BJ (cell line): ENCODE results near the gene RRP9. TPM values are rescaled to one million over a fixed set of nuclear protein-coding genes. Genes with fewer than 3 reads are reported as not detected.

Experiments used
- CTCF ChIA-PET: fragments of 350-600 bp; formaldehyde crosslinking; extraction: SDS; loops from one replicate; lab custom pipeline; 2021; ENCODE audit warnings: antibody characterized with exemption, inconsistent platforms; lab: Yijun Ruan, JAX
- POLR2A ChIA-PET: fragments of 300-600 bp; sonication (Branson Sonifier 250); formaldehyde crosslinking; extraction: SDS; loops from one replicate; lab custom pipeline; 2021; ENCODE audit warnings: antibody characterized with exemption; lab: Charles Lee
- DNase-seq: peaks from one replicate; pipeline ENCODE4 v3.0.0-alpha.2; 2011; ENCODE audit warnings: low read depth
- H3K27me3 ChIP-seq: 2 replicates; pipeline ENCODE4 v1.6.0; 2011; ENCODE audit warnings: low read length; ENCODE audit not compliant: control insufficient read depth, insufficient read depth
- H3K36me3 ChIP-seq: 2 replicates; pipeline ENCODE4 v1.5.1; 2011; ENCODE audit warnings: low read length; ENCODE audit not compliant: control insufficient read depth, insufficient read depth
- H3K4me3 ChIP-seq: 2 replicates; pipeline ENCODE4 v1.5.1; 2011; ENCODE audit warnings: low read depth, mild to moderate bottlenecking, control low read depth, low read length
- polyA plus RNA-seq: library from polyadenylated mRNA; depleted of rRNA; stranded (reverse); fragments of >200 nt; gene quantifications from 2 replicates; pipeline ENCODE4 v1.2.3, GENCODE V29; 2011
- TF ChIP-seq, protein P1 (sequence below): IDR thresholded peaks from 2 replicates; pipeline ENCODE4 v1.5.1; 2011; ENCODE audit warnings: low read depth, mild to moderate bottlenecking, control low read depth, inconsistent platforms, low read length, moderate library complexity; ENCODE audit not compliant: insufficient read depth

The RRP9 gene
- polyA plus RNA-seq, 1 experiment = 23.4 TPM

DNA sequence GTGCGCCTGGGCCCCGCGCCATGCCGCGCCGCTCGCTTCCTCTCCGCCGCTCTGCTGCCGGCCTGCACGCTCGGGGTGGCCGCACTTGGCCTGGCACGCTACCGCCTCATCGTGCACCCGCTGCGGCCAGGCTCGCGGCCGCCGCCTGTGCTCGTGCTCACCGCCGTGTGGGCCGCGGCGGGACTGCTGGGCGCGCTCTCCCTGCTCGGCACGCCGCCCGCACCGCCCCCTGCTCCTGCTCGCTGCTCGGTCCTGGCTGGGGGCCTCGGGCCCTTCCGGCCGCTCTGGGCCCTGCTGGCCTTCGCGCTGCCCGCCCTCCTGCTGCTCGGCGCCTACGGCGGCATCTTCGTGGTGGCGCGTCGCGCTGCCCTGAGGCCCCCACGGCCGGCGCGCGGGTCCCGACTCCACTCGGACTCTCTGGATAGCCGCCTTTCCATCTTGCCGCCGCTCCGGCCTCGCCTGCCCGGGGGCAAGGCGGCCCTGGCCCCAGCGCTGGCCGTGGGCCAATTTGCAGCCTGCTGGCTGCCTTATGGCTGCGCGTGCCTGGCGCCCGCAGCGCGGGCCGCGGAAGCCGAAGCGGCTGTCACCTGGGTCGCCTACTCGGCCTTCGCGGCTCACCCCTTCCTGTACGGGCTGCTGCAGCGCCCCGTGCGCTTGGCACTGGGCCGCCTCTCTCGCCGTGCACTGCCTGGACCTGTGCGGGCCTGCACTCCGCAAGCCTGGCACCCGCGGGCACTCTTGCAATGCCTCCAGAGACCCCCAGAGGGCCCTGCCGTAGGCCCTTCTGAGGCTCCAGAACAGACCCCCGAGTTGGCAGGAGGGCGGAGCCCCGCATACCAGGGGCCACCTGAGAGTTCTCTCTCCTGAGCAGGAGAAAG is 14.4 kb upstream of the RRP9 start:
- TF ChIP-seq, protein P1, sequence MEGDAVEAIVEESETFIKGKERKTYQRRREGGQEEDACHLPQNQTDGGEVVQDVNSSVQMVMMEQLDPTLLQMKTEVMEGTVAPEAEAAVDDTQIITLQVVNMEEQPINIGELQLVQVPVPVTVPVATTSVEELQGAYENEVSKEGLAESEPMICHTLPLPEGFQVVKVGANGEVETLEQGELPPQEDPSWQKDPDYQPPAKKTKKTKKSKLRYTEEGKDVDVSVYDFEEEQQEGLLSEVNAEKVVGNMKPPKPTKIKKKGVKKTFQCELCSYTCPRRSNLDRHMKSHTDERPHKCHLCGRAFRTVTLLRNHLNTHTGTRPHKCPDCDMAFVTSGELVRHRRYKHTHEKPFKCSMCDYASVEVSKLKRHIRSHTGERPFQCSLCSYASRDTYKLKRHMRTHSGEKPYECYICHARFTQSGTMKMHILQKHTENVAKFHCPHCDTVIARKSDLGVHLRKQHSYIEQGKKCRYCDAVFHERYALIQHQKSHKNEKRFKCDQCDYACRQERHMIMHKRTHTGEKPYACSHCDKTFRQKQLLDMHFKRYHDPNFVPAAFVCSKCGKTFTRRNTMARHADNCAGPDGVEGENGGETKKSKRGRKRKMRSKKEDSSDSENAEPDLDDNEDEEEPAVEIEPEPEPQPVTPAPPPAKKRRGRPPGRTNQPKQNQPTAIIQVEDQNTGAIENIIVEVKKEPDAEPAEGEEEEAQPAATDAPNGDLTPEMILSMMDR = peak; percentile 53
- Histone ChIP-seq H3K27me3 (no peaks in the 10 kb centered on the region), H3K36me3 (peaks cover 25% of the 10 kb centered on the region), H3K4me3 (no peak overlapping the region)
- POLR2A ChIA-PET = no interaction called here
- CTCF ChIA-PET = interaction anchor here (1.8 to 5.3 kb wide), 3 partner anchors 11 to 14 kb away, joined by 6 to 42 read pairs (median 12); partner anchors contain the start of genes PARP3 and RRP9
- no peak for DNase-seq

DNA sequence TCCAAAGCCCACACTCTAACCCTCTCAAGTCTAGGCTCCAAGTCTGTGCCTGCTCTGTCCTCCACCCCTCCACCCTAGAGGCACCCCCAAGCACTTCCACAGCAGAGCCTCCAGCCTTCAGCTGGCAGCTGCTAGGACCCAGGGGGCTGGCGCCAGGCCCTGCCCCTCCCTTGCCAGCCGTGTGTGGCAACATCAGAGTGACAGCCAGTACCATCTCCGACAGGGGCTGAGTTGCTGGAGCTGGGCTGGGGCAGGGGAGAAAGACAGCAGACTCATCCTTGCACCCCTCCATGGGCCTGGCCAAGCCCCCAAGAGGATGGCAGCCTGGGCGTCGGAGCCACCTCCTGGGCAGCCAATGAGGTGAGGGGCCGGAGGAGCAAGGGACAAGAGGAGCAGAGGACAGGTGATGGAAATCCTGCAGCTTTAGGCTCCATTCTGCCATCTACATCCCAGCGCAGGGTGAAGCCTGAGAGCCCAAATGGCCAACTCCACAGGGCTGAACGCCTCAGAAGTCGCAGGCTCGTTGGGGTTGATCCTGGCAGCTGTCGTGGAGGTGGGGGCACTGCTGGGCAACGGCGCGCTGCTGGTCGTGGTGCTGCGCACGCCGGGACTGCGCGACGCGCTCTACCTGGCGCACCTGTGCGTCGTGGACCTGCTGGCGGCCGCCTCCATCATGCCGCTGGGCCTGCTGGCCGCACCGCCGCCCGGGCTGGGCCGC is 13.6 kb upstream of the RRP9 start, which contains the start of gene GPR62:
TSS of gene GPR62 (plus strand) at position 207 of the 718 bp plus-strand sequence. CDS start at position 479, 272 bp downstream.
- CTCF ChIA-PET = interaction anchor here (5.3 kb wide), 1 partner anchor 12 kb away, joined by 42 read pairs; the partner anchor contains the start of genes PARP3 and RRP9
- POLR2A ChIA-PET = no interaction called here
- TF ChIP-seq, protein P1 = no peak

DNA sequence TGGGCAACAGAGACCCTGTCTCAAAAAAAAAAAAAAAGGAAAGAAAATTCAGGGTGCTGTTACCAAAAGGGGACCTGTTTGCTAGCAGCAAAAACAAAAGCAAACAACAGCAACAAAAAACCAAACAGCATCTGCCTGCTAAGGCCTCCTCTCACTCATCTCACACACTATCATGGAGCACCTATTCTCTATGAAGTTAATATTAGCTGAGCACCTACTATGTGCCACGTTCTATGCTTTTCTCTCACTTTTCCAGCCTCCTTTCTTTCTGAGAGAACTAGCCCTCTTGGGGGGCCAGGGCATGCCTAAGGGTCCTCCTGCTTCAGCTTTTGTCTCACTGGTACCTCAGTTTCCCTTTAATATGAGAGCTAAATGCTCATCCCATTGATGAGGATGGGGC is 13.0 kb upstream of the RRP9 start:
- POLR2A ChIA-PET = no interaction called here
- DNase-seq = no peak
- Histone ChIP-seq H3K36me3 (peaks cover 14% of the 10 kb centered on the region), H3K4me3 (no peak overlapping the region), H3K27me3 (no peaks in the 10 kb centered on the region)
- TF ChIP-seq, protein P1 = no peak
- CTCF ChIA-PET = interaction anchor here (5.3 kb wide), 1 partner anchor 11 kb away, joined by 42 read pairs; the partner anchor contains the start of genes PARP3 and RRP9

More for the DNA sequence above, 13.6 kb upstream of the RRP9 start, which contains the start of gene GPR62:
- no peak within 1 kb of the TSS for H3K4me3 ChIP-seq
- peaks cover 20% of the 10 kb centered on the region for H3K36me3 ChIP-seq
- DNase-seq = no peak
- no peaks in the 10 kb centered on the region for H3K27me3 ChIP-seq

DNA sequence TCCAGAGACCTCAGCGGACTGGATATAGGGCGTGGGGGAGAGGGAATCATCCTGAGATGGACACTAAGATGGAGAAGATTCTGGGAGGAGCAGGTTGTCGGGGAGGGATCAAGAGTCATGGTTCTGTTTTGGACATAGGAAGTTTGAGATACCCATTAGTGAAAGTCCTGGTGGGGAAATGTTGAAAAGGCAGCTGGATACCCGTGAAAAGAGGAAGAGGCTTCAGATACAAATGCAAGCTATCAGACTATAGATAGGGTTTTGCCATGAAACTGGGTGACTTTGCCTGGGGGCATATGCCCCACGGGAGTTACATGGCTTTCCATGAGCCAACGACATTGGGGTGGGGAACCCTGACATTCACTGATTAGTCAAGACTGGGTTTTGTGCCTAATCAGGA is 12.4 kb upstream of the RRP9 start:
- no peak for DNase-seq
- Histone ChIP-seq H3K4me3 (no peak overlapping the region), H3K27me3 (no peaks in the 10 kb centered on the region), H3K36me3 (peaks cover 14% of the 10 kb centered on the region)
- POLR2A ChIA-PET = interaction anchor here (0.7 kb wide), 1 partner anchor 13 kb away, joined by 3 read pairs; the partner anchor contains the start of gene RRP9
- CTCF ChIA-PET = interaction anchor here (1.1 to 5.3 kb wide), 3 partner anchors 11 to 20 kb away, joined by 4 to 42 read pairs (median 17); partner anchors contain the start of genes ABHD14A, ABHD14B, PARP3 and RRP9
- TF ChIP-seq, protein P1 = no peak
